ENCODE measurements around the gene ASIP. TPM values are rescaled to one million over a fixed set of nuclear protein-coding genes. Genes with fewer than 3 reads are reported as not detected.

Gene ASIP
- total and polyA plus RNA-seq, 2 of the 13 experiments (the other 11 are each of a cell fraction or from before 2014, with no cell fraction given): not detected

- TF ChIP-seq JUNB (CRISPR knock-in tag; IDR thresholded peaks at IDR 0.05; ENCODE audit: borderline replicate concordance) (no peak), ZNF83 (CRISPR knock-in tag; IDR thresholded peaks at IDR 0.05; ENCODE audit: borderline replicate concordance) (no peak), BRF2 (CRISPR knock-in tag; IDR thresholded peaks at IDR 0.05) (no peak), ARNT2 (CRISPR knock-in tag; IDR thresholded peaks at IDR 0.05; ENCODE audit: low read depth) (peak; percentile 81), HNRNPK (IDR thresholded peaks at IDR 0.05; ENCODE audit: low read depth, low read length, poor library complexity, severe bottlenecking) (no peak), NFE2L1 (CRISPR knock-in tag; IDR thresholded peaks at IDR 0.05; ENCODE audit: borderline replicate concordance) (no peak), DRAP1 (CRISPR knock-in tag; IDR thresholded peaks at IDR 0.05) (peak; percentile 72), RAD51 (IDR thresholded peaks at IDR 0.05; ENCODE audit: borderline replicate concordance) (no peak), ZSCAN20 (CRISPR knock-in tag; IDR thresholded peaks at IDR 0.05; ENCODE audit: borderline replicate concordance) (no peak), MAZ (IDR thresholded peaks at IDR 0.05; ENCODE audit: borderline replicate concordance, low read depth, low read length) (peak; percentile 76; the same call in 1 of the 2 replicates), MAZ (CRISPR knock-in tag; IDR thresholded peaks at IDR 0.05; ENCODE audit: low read depth) (peak; percentile 98), ZBTB10 (CRISPR knock-in tag; IDR thresholded peaks at IDR 0.05; ENCODE audit: borderline replicate concordance) (no peak; the same call in 1 of the 2 replicates), YY1 (IDR thresholded peaks at IDR 0.05; ENCODE audit: insufficient read depth, insufficient replicate concordance, low read depth, low read length) (peak; percentile 85), CENPBD1 (CRISPR knock-in tag; IDR thresholded peaks at IDR 0.05; ENCODE audit: borderline replicate concordance, low read depth) (no peak), YEATS2 (CRISPR knock-in tag; IDR thresholded peaks at IDR 0.05; ENCODE audit: borderline replicate concordance) (peak; percentile 71; the same call in 1 of the 2 replicates), RARG (CRISPR knock-in tag; IDR thresholded peaks at IDR 0.05; ENCODE audit: low read depth) (no peak), SPEN (CRISPR knock-in tag; IDR thresholded peaks at IDR 0.05; ENCODE audit: low read depth) (peak; percentile 84), ZNF720 (CRISPR knock-in tag; IDR thresholded peaks at IDR 0.05) (peak; percentile 58; the same call in 1 of the 2 replicates), CHCHD3 (CRISPR knock-in tag; IDR thresholded peaks at IDR 0.05) (no peak), ZSCAN21 (CRISPR knock-in tag; IDR thresholded peaks at IDR 0.05; ENCODE audit: borderline replicate concordance) (no peak; the same call in 1 of the 2 replicates), TMF1 (CRISPR knock-in tag; IDR thresholded peaks at IDR 0.05; ENCODE audit: low read depth) (no peak), KDM4B (CRISPR knock-in tag; IDR thresholded peaks at IDR 0.05) (peak; percentile 98)
These were observed 71.5 kb downstream of the ASIP start (continued) for GRCh38 chr20:34312544-34313217.

Measured in HepG2 (cell line).